ENCODE results near the gene CXCL5. TPM values are rescaled to one million over a fixed set of nuclear protein-coding genes. Genes with fewer than 3 reads are reported as not detected.

Gene CXCL5
- total and polyA plus RNA-seq, 2 of the 13 experiments (the other 11 are each of a cell fraction or from before 2014, with no cell fraction given), result not detected

- in situ Hi-C loops (cut with HindIII; ENCODE audit: extremely low pct_ligation_motif_present, low pct_unique_long_range_greater_than_20kb), result no loop called here
- ChIA-PET POLR2A (no interaction called here), CTCF (ENCODE audit: low intra/inter-chr PET ratio, low total read pairs) (no interaction called here)
- no peak overlapping the region for H3K9ac ChIP-seq (ENCODE audit: insufficient read depth, low read depth, low read length)
- ATAC-seq (no peak), FAIRE-seq (no peak), DNase-seq (ENCODE audit: low spot score) (no peak)
- intact Hi-C loops (cut with micrococcal nuclease; ENCODE audit: unreplicated experiment), result no loop called here
- H3K4me3 ChIP-seq (replicated peaks in 1 of 3; ENCODE audit: insufficient read depth in 1 of 3, low read depth in 2 of 3, low read length in 3 of 3), result no peak overlapping the region
- peaks cover 0 to 6% of the 10 kb centered on the region in 2 experiments; a peak in 3 of 5 replicates for H3K27me3 ChIP-seq (ENCODE audit: control insufficient read depth in 1 of 2, insufficient read depth in 2 of 2, low read length in 2 of 2)
- H3K4me2 ChIP-seq (ENCODE audit: low read depth, low read length), result no peak overlapping the region
- H3K4me1 ChIP-seq (ENCODE audit: insufficient read depth, low read length), result no peaks in the 10 kb centered on the region
- no TSS peak for BruUV-seq (replicated peaks)
- H3K9me3 ChIP-seq (ENCODE audit: low read length), result no peaks in the 10 kb centered on the region
- H4K20me1 ChIP-seq (ENCODE audit: insufficient read depth, low read length), result no peaks in the 10 kb centered on the region
- TF ChIP-seq MAFF (IDR thresholded peaks at IDR 0.05; ENCODE audit: low read depth, low read length), result peak; percentile 76
- TF ChIP-seq MAFK (conservative IDR thresholded peaks at IDR 0.05 in 1 of 2, IDR thresholded peaks at IDR 0.05 in 1 of 2; ENCODE audit: low read length in 2 of 2), result peak; percentile 67 to 85
- no peak for TF ChIP-seq SRSF4 (IDR thresholded peaks at IDR 0.05; ENCODE audit: low read depth, low read length, poor library complexity, severe bottlenecking)
- TF ChIP-seq, protein P1, sequence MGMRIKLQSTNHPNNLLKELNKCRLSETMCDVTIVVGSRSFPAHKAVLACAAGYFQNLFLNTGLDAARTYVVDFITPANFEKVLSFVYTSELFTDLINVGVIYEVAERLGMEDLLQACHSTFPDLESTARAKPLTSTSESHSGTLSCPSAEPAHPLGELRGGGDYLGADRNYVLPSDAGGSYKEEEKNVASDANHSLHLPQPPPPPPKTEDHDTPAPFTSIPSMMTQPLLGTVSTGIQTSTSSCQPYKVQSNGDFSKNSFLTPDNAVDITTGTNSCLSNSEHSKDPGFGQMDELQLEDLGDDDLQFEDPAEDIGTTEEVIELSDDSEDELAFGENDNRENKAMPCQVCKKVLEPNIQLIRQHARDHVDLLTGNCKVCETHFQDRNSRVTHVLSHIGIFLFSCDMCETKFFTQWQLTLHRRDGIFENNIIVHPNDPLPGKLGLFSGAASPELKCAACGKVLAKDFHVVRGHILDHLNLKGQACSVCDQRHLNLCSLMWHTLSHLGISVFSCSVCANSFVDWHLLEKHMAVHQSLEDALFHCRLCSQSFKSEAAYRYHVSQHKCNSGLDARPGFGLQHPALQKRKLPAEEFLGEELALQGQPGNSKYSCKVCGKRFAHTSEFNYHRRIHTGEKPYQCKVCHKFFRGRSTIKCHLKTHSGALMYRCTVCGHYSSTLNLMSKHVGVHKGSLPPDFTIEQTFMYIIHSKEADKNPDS (CRISPR knock-in tag; IDR thresholded peaks at IDR 0.05), result no peak
- no peaks in the 10 kb centered on the region for H3K79me2 ChIP-seq (ENCODE audit: insufficient read depth, low read length)
- 34% methylated on average over 9 of the region's 9 CpGs for WGBS (ENCODE audit: low lambda C conversion rate)
- no peaks in the 10 kb centered on the region for H3K36me3 ChIP-seq (replicated peaks in 1 of 2; ENCODE audit: control insufficient read depth in 1 of 2, insufficient read depth in 2 of 2, low read length in 2 of 2)
- no peak overlapping the region for H3K27ac ChIP-seq (ENCODE audit: extremely low read length, insufficient read depth, low read length)
- no peak overlapping the region for H2AFZ ChIP-seq (ENCODE audit: low read length)
Measured at GRCh38 chr4:73990988-73991741, 7.3 kb downstream of the CXCL5 start.

GRCh38 chr4:73989928-73990327 is 8.5 kb downstream of the CXCL5 start:
- H3K79me2 ChIP-seq (ENCODE audit: insufficient read depth, low read length), result no peaks in the 10 kb centered on the region
- H4K20me1 ChIP-seq (ENCODE audit: insufficient read depth, low read length), result no peaks in the 10 kb centered on the region
- H3K27me3 ChIP-seq (ENCODE audit: control insufficient read depth in 1 of 2, insufficient read depth in 2 of 2, low read length in 2 of 2), result peaks cover 0 to 6% of the 10 kb centered on the region in 2 experiments; a peak in 2 of 5 replicates
- TF ChIP-seq ZNF468 (CRISPR knock-in tag; IDR thresholded peaks at IDR 0.05), result no peak
- TF ChIP-seq HMGA1 (CRISPR knock-in tag; conservative IDR thresholded peaks at IDR 0.05), result no peak
- no peak for TF ChIP-seq POLR2A (IDR thresholded peaks at IDR 0.05; ENCODE audit: insufficient read depth in 1 of 2, low read depth in 2 of 2, low read length in 2 of 2)
- no peak for TF ChIP-seq PRPF4 (IDR thresholded peaks at IDR 0.05; ENCODE audit: low read depth, low read length, poor library complexity, severe bottlenecking)
- TF ChIP-seq, protein P2, sequence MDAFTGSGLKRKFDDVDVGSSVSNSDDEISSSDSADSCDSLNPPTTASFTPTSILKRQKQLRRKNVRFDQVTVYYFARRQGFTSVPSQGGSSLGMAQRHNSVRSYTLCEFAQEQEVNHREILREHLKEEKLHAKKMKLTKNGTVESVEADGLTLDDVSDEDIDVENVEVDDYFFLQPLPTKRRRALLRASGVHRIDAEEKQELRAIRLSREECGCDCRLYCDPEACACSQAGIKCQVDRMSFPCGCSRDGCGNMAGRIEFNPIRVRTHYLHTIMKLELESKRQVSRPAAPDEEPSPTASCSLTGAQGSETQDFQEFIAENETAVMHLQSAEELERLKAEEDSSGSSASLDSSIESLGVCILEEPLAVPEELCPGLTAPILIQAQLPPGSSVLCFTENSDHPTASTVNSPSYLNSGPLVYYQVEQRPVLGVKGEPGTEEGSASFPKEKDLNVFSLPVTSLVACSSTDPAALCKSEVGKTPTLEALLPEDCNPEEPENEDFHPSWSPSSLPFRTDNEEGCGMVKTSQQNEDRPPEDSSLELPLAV (CRISPR knock-in tag; conservative IDR thresholded peaks at IDR 0.05; ENCODE audit: low read depth), result no peak
- TF ChIP-seq ZBTB42 (CRISPR knock-in tag; IDR thresholded peaks at IDR 0.05), result no peak
- TF ChIP-seq CHD4 (IDR thresholded peaks at IDR 0.05; ENCODE audit: borderline replicate concordance, low read length), result no peak
- no peak for TF ChIP-seq NR2F2 (IDR thresholded peaks at IDR 0.05; ENCODE audit: borderline replicate concordance, low read depth)
- TF ChIP-seq, protein P3, sequence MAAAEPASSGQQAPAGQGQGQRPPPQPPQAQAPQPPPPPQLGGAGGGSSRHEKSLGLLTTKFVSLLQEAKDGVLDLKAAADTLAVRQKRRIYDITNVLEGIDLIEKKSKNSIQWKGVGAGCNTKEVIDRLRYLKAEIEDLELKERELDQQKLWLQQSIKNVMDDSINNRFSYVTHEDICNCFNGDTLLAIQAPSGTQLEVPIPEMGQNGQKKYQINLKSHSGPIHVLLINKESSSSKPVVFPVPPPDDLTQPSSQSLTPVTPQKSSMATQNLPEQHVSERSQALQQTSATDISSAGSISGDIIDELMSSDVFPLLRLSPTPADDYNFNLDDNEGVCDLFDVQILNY (CRISPR knock-in tag; conservative IDR thresholded peaks at IDR 0.05), result no peak
- WGBS (ENCODE audit: low lambda C conversion rate), result 2% methylated on average over 5 of the region's 5 CpGs
- in situ Hi-C loops (cut with HindIII; ENCODE audit: extremely low pct_ligation_motif_present, low pct_unique_long_range_greater_than_20kb), result no loop called here
- intact Hi-C loops (cut with micrococcal nuclease; ENCODE audit: unreplicated experiment), result no loop called here
- ATAC-seq (no peak), FAIRE-seq (no peak), DNase-seq (ENCODE audit: low spot score) (no peak)
- no peak overlapping the region for H2AFZ ChIP-seq (ENCODE audit: low read length)
- H3K4me3 ChIP-seq (replicated peaks in 1 of 3; ENCODE audit: insufficient read depth in 1 of 3, low read depth in 2 of 3, low read length in 3 of 3), result no peak overlapping the region
- no peak overlapping the region for H3K27ac ChIP-seq (ENCODE audit: extremely low read length, insufficient read depth, low read length)
- H3K36me3 ChIP-seq (replicated peaks in 1 of 2; ENCODE audit: control insufficient read depth in 1 of 2, insufficient read depth in 2 of 2, low read length in 2 of 2), result no peaks in the 10 kb centered on the region
- ChIA-PET POLR2A (no interaction called here), CTCF (ENCODE audit: low intra/inter-chr PET ratio, low total read pairs) (no interaction called here)
- no TSS peak for BruUV-seq (replicated peaks)
- H3K9ac ChIP-seq (ENCODE audit: insufficient read depth, low read depth, low read length), result no peak overlapping the region
- H3K4me1 ChIP-seq (ENCODE audit: insufficient read depth, low read length), result no peaks in the 10 kb centered on the region
- no peaks in the 10 kb centered on the region for H3K9me3 ChIP-seq (ENCODE audit: low read length)
- H3K4me2 ChIP-seq (ENCODE audit: low read depth, low read length), result no peak overlapping the region
